Vagina (tissue), 2 donors: ENCODE measurements around the gene ITPR1.

Experiments
- POLR2A ChIP-seq, 2 donors: fragments of 450-650 bp; IDR thresholded peaks; one replicate each; pipeline ENCODE4 v1.6.1; 2017; ENCODE audit warnings: antibody characterized with exemption in 2 of 2, mild to moderate bottlenecking in 2 of 2, moderate library complexity in 2 of 2
- POLR2AphosphoS5 ChIP-seq, 2 donors: sonication (generic); formaldehyde crosslinking; IDR thresholded peaks; one replicate each; pipeline ENCODE4 v1.9.0; 2017; ENCODE audit warnings: antibody characterized with exemption in 2 of 2, mild to moderate bottlenecking in 2 of 2, low read depth in 1 of 2; ENCODE audit not compliant: insufficient read depth in 1 of 2
- TF ChIP-seq, protein P1 (sequence below), 3 experiments: fragments of 450-650 bp in 2 of 3; fragments of 200-600 bp in 1 of 3; sonication (generic) in 1 of 3; IDR thresholded peaks; one replicate each; pipeline ENCODE4 v1.5.1; 2017 to 2019; ENCODE audit warnings: antibody characterized with exemption in 3 of 3, mild to moderate bottlenecking in 2 of 3, moderate library complexity in 2 of 3

DNA sequence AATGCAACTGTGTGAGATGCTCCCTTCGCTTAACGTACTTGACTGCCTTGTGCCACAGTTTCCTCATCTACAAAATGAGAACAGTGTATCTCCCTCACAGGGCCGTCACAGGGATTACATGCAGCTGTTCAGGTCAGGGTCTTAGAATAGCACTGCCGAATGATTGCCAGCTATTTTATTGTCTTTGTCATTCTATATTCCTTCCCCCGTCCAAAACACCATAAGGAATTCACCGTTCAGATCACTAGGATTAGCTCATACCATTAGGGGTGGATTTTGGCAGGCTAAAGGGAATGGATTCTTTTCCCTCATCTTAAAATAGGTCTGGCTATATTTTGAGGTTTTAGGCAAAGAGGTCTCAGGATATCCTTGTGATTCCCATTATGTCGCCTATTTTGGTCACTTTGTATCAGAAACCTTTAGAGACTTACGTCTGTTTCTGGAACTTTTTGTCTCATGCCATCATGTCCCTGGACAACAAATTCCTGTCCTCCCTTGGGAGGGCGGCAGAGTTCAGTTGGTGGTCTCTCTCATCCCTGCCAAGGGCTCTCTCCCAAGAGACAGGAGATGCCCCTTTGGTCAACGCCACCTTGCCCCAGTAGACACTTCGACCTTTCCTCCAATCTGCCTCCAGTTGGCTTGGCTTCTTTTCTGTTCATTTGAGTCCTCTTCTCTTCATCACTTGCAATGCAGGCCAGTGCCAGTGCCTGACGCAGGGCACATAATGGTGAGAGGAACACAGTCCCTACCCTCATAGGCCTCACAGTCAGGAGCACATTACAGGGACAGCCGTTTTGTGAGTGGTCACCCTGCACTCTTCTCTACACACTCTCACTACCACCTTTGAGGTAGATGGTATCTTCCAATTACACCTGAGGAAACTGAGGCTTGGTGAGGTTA lies 314.5 kb downstream of the ITPR1 start:
- TF ChIP-seq, protein P1, sequence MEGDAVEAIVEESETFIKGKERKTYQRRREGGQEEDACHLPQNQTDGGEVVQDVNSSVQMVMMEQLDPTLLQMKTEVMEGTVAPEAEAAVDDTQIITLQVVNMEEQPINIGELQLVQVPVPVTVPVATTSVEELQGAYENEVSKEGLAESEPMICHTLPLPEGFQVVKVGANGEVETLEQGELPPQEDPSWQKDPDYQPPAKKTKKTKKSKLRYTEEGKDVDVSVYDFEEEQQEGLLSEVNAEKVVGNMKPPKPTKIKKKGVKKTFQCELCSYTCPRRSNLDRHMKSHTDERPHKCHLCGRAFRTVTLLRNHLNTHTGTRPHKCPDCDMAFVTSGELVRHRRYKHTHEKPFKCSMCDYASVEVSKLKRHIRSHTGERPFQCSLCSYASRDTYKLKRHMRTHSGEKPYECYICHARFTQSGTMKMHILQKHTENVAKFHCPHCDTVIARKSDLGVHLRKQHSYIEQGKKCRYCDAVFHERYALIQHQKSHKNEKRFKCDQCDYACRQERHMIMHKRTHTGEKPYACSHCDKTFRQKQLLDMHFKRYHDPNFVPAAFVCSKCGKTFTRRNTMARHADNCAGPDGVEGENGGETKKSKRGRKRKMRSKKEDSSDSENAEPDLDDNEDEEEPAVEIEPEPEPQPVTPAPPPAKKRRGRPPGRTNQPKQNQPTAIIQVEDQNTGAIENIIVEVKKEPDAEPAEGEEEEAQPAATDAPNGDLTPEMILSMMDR (IDR thresholded peaks at IDR 0.05) = no peak
- TF ChIP-seq POLR2AphosphoS5 (IDR thresholded peaks at IDR 0.05; ENCODE audit: insufficient read depth in 1 of 2, low read depth in 1 of 2) (peak in 1 of 2 donors; percentile 26), POLR2A (IDR thresholded peaks at IDR 0.05) (no peak)
